GM23338 (cell line): ENCODE results near the gene USP38. TPM values are rescaled to one million over a fixed set of nuclear protein-coding genes. Genes with fewer than 3 reads are reported as not detected.
"Not testable (repeated sequence)": the region's sequence is repeated elsewhere in the genome, so short reads cannot be mapped to it uniquely, and the experiment has no call there.

ENCODE experiments used
- ATAC-seq: fragments of 200-7000 bp; cut with Tn5 transposase; 3 replicates; pipeline ENCODE4 v1.9.1; 2020
- DNase-seq: peaks from one replicate; pipeline ENCODE4 v3.0.0-alpha.2; 2015; ENCODE audit warnings: low spot score
- H2AFZ ChIP-seq: fragments of 200-600 bp; sonication (generic); 2 replicates; pipeline ENCODE4 v1.8.0; 2016; ENCODE audit warnings: antibody characterized with exemption, mild to moderate bottlenecking, moderate library complexity
- H3F3A ChIP-seq: fragments of 200-600 bp; sonication (generic); replicated peaks from 2 replicates; pipeline ENCODE4 v1.8.0; 2017; ENCODE audit warnings: antibody characterized with exemption, mixed run types, low read depth
- H3K27ac ChIP-seq: fragments of 200-600 bp; sonication (generic); 2 replicates; pipeline ENCODE4 v1.6.1; 2016; ENCODE audit warnings: low read depth
- H3K27me3 ChIP-seq: fragments of 200-600 bp; sonication (generic); 2 replicates; pipeline ENCODE4 v1.8.0; 2016; ENCODE audit warnings: mild to moderate bottlenecking, mixed run types, moderate library complexity; ENCODE audit not compliant: insufficient read depth
- H3K36me3 ChIP-seq: fragments of 200-600 bp; sonication (generic); 2 replicates; pipeline ENCODE4 v1.8.0; 2016; ENCODE audit warnings: mild to moderate bottlenecking; ENCODE audit not compliant: insufficient read depth
- H3K4me1 ChIP-seq: fragments of 200-600 bp; sonication (generic); 2 replicates; pipeline ENCODE4 v1.8.0; 2016; ENCODE audit warnings: mild to moderate bottlenecking, moderate library complexity; ENCODE audit not compliant: insufficient read depth
- H3K4me2 ChIP-seq: fragments of 200-600 bp; sonication (generic); 2 replicates; pipeline ENCODE4 v1.7.1; 2017; ENCODE audit warnings: mixed run types
- H3K4me3 ChIP-seq: fragments of 200-600 bp; sonication (generic); 2 replicates; pipeline ENCODE4 v1.6.1; 2016; ENCODE audit warnings: mixed run types
- H3K79me2 ChIP-seq: fragments of 200-600 bp; sonication (generic); replicated peaks from 2 replicates; pipeline ENCODE4 v1.8.0; 2017; ENCODE audit warnings: mild to moderate bottlenecking; ENCODE audit not compliant: insufficient read depth
- H3K9me2 ChIP-seq: fragments of 200-600 bp; sonication (generic); 2 replicates; pipeline ENCODE4 v1.8.0; 2017; ENCODE audit not compliant: insufficient read depth
- H4K20me1 ChIP-seq: fragments of 200-600 bp; sonication (generic); replicated peaks from 2 replicates; pipeline ENCODE4 v1.8.0; 2017; ENCODE audit warnings: mild to moderate bottlenecking; ENCODE audit not compliant: insufficient read depth
- H3K27ac Mint-ChIP-seq: 2 replicates; pipeline ENCODE4 v1.8.0; 2020; ENCODE audit warnings: inconsistent platforms, mild to moderate bottlenecking, moderate library complexity, mixed read lengths
- H3K27me3 Mint-ChIP-seq: 3 replicates; pipeline ENCODE4 v1.8.0; 2022; ENCODE audit warnings: low read depth, mild to moderate bottlenecking, moderate library complexity, mixed read lengths, inconsistent platforms; ENCODE audit not compliant: insufficient read depth, poor library complexity
- H3K36me3 Mint-ChIP-seq: 3 replicates; pipeline ENCODE4 v1.8.0; 2021; ENCODE audit warnings: low read depth, mild to moderate bottlenecking, inconsistent platforms, moderate library complexity, mixed read lengths
- H3K4me1 Mint-ChIP-seq: 3 replicates; pipeline ENCODE4 v1.8.0; 2020; ENCODE audit warnings: mild to moderate bottlenecking, inconsistent platforms, mixed read lengths
- H3K4me3 Mint-ChIP-seq: 3 replicates; pipeline ENCODE4 v1.8.0; 2021; ENCODE audit warnings: moderate library complexity, mild to moderate bottlenecking, inconsistent platforms, mixed read lengths
- H3K9me3 Mint-ChIP-seq: 3 replicates; pipeline ENCODE4 v1.8.0; 2020; ENCODE audit warnings: moderate library complexity, mild to moderate bottlenecking, inconsistent platforms, mixed read lengths
- CREB1 ChIP-seq: fragments of 250-450 bp; sonication (Bioruptor Pico); IDR thresholded peaks from 2 replicates; pipeline ENCODE4 v1.5.0; 2020; ENCODE audit warnings: low read depth, mild to moderate bottlenecking, moderate library complexity
- EZH2phosphoT487 ChIP-seq: fragments of 200-600 bp; sonication (generic); IDR thresholded peaks from one replicate; pipeline ENCODE4 v1.8.1; 2018; ENCODE audit warnings: antibody characterized with exemption; ENCODE audit not compliant: unreplicated experiment
- NANOG ChIP-seq: IDR thresholded peaks from 2 replicates; pipeline ENCODE4 v1.6.1; 2016; ENCODE audit warnings: antibody characterized with exemption, borderline replicate concordance
- POLR2AphosphoS5 ChIP-seq: IDR thresholded peaks from 2 replicates; pipeline ENCODE4 v1.6.1; 2016; ENCODE audit warnings: antibody characterized with exemption, low read depth
- STAT1 ChIP-seq: IDR thresholded peaks from one replicate; pipeline ENCODE4 v1.6.1; 2016; ENCODE audit warnings: antibody characterized with exemption; ENCODE audit not compliant: unreplicated experiment
- ZNF114 ChIP-seq: fragments of 250-450 bp; sonication (Bioruptor Pico); IDR thresholded peaks from 2 replicates; pipeline ENCODE4 v1.5.0; 2020; ENCODE audit warnings: mild to moderate bottlenecking, moderate library complexity
- ZNF462 ChIP-seq: fragments of 250-450 bp; sonication (Bioruptor Pico); IDR thresholded peaks from 2 replicates; pipeline ENCODE4 v1.5.0; 2020; ENCODE audit warnings: mild to moderate bottlenecking, moderate library complexity
- polyA plus RNA-seq: library from polyadenylated mRNA; unstranded; fragments of >200 nt; fragmentation: Nextera tagmentation; extraction: Ambion mirVana; gene quantifications from 2 replicates; pipeline ENCODE4 v1.2.1, GENCODE V29; 2016
- total RNA-seq: library from RNA; depleted of rRNA; stranded (reverse); fragments of >200 nt; shearing (Covaris generic); gene quantifications from 2 replicates; pipeline ENCODE4 v1.2.3, GENCODE V29; 2014
- TF ChIP-seq, protein P1 (sequence below): IDR thresholded peaks from 2 replicates; pipeline ENCODE4 v1.6.1; 2016; ENCODE audit warnings: antibody characterized with exemption

The USP38 gene
- total and polyA plus RNA-seq, 2 experiments from 2014 or later = 3.7 to 16.5 TPM

DNA sequence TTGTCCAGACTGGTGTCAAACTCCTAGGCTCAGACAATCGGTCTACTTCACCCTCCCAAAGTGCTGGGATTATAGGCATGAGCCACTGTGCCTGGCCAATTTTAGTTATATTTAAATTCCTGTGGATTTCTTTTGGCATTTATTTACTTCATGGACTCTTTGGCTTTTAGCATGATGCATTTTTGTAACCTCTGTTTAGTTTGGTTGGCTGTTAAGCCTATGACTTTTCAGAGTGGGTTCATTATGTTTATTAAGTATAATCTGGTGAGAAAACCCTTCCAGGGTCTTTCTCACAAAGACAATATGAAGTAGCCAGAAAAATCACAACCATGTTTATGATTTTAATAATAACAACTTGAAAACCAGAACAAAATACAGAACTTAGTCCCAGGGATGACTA is 49.4 kb downstream of the USP38 start:
- no peaks in the 10 kb centered on the region for H3K27me3 Mint-ChIP-seq
- no peak overlapping the region for H3K27ac Mint-ChIP-seq
- H4K20me1 ChIP-seq = no peaks in the 10 kb centered on the region
- H3K4me2 ChIP-seq = no peak overlapping the region
- TF ChIP-seq EZH2phosphoT487 = no peak
- TF ChIP-seq ZNF114 (CRISPR knock-in tag) = no peak
- TF ChIP-seq POLR2AphosphoS5 = no peak
- TF ChIP-seq, protein P1, sequence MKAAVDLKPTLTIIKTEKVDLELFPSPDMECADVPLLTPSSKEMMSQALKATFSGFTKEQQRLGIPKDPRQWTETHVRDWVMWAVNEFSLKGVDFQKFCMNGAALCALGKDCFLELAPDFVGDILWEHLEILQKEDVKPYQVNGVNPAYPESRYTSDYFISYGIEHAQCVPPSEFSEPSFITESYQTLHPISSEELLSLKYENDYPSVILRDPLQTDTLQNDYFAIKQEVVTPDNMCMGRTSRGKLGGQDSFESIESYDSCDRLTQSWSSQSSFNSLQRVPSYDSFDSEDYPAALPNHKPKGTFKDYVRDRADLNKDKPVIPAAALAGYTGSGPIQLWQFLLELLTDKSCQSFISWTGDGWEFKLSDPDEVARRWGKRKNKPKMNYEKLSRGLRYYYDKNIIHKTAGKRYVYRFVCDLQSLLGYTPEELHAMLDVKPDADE = no peak
- no peaks in the 10 kb centered on the region for H3K79me2 ChIP-seq
- H3K4me1 Mint-ChIP-seq = no peaks in the 10 kb centered on the region
- no peak for DNase-seq
- H3F3A ChIP-seq = no peaks in the 10 kb centered on the region
- no peaks in the 10 kb centered on the region for H3K9me3 Mint-ChIP-seq
- no peak overlapping the region for H2AFZ ChIP-seq
- H3K27me3 ChIP-seq = no peaks in the 10 kb centered on the region
- H3K4me3 ChIP-seq = no peak overlapping the region
- H3K27ac ChIP-seq = no peak overlapping the region
- no peak overlapping the region for H3K4me3 Mint-ChIP-seq
- no peak for ATAC-seq
- no peaks in the 10 kb centered on the region for H3K9me2 ChIP-seq
- no peaks in the 10 kb centered on the region for H3K36me3 Mint-ChIP-seq
- H3K4me1 ChIP-seq = no peaks in the 10 kb centered on the region
- no peaks in the 10 kb centered on the region for H3K36me3 ChIP-seq

GRCh38 chr4:143237195-143237594 is 52.5 kb downstream of the USP38 start:
- H3F3A ChIP-seq, H3K27ac ChIP-seq, ATAC-seq, H3K27ac Mint-ChIP-seq, H3K27me3 Mint-ChIP-seq, H3K79me2 ChIP-seq, H3K4me3 Mint-ChIP-seq, H3K4me1 ChIP-seq, H2AFZ ChIP-seq, H3K27me3 ChIP-seq, H3K9me2 ChIP-seq, H3K36me3 ChIP-seq, H3K4me1 Mint-ChIP-seq, H3K4me2 ChIP-seq, DNase-seq, H3K4me3 ChIP-seq, H4K20me1 ChIP-seq: not testable (repeated sequence)
- Mint-ChIP-seq H3K36me3 (peaks cover 12% of the 10 kb centered on the region), H3K9me3 (peaks cover 17% of the 10 kb centered on the region)

DNA sequence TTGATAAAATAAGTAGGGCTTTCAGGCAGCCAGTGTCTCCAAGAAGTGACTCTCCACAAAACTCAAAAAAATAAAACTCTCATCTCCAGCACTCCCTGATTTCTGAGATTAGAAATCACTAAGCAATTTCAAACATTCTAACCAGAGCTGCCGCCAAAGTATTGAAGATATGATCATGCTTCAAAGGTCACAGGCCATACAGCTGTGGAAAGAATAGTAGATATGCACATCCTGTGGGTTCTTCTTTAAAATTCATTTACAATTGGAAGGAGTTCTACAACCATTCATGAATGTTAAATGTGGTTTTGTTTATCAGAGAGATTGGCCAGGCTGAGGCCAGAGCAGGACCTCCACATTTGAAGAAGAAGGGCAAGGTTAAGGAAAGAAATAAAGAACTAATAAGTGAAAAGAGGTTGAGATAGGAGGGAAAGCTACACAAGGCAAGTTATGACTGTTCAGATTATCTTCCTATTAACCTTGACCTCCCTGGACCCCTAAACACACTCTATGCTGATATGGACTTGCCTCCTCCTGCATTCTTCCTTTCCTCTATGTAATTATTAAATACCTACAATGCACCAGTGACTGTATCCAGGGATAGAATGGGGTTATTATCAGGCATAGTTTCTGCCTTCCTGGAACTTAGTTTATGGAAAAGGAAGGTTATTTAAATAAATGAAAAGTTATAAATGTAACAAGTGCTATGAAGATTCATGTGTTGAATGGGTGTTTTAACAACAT is 56.4 kb downstream of the USP38 start:
- Mint-ChIP-seq H3K4me1 (peaks cover 6% of the 10 kb centered on the region; the same call in 2 of the 3 replicates), H3K36me3 (peaks cover 15% of the 10 kb centered on the region), H3K4me3 (no peak overlapping the region), H3K9me3 (peaks cover 28% of the 10 kb centered on the region), H3K27ac (no peak overlapping the region), H3K27me3 (peaks cover 2% of the 10 kb centered on the region)
- Histone ChIP-seq H3K4me3 (no peak overlapping the region), H3K27ac (no peak overlapping the region), H3K9me2 (peaks cover 3% of the 10 kb centered on the region; the same call in 1 of the 2 replicates), H3K4me2 (no peak overlapping the region), H2AFZ (no peak overlapping the region), H3K4me1 (no peaks in the 10 kb centered on the region), H3K79me2 (no peaks in the 10 kb centered on the region), H3F3A (no peaks in the 10 kb centered on the region), H4K20me1 (no peaks in the 10 kb centered on the region), H3K27me3 (no peaks in the 10 kb centered on the region), H3K36me3 (peaks cover 4% of the 10 kb centered on the region; the same call in 1 of the 2 replicates)
- no peak for ATAC-seq
- no peak for DNase-seq
- TF ChIP-seq NANOG (no peak), STAT1 (no peak), ZNF462 (CRISPR knock-in tag) (no peak), ZNF114 (CRISPR knock-in tag) (no peak), CREB1 (CRISPR knock-in tag) (no peak)
- TF ChIP-seq, protein P1 = no peak
